Adrenal gland (tissue), 12 donors: Measurements from ENCODE around the gene TSPAN5. TPM values are rescaled to one million over a fixed set of nuclear protein-coding genes. Genes with fewer than 3 reads are reported as not detected.

Experiments used
- DNase-seq, 7 donors: peaks; one replicate each; pipeline ENCODE4 v3.0.0-alpha.2; 2019 to 2020
- H3K27ac ChIP-seq, 5 donors: fragments of 200-600 bp; sonication (generic) in 4 of 5; 1 replicate in 3 of 5; 2 replicates in 2 of 5; pipeline versions ENCODE4 v1.5.1 to v1.8.0; 2016 to 2020; ENCODE audit warnings: mild to moderate bottlenecking in 1 of 5
- H3K27me3 ChIP-seq: fragments of 200-600 bp; 2 replicates; pipeline ENCODE4 v1.8.0; 2021
- H3K36me3 ChIP-seq, 2 donors: fragments of 200-600 bp; replicated peaks in 1 of 2; 1 replicate in 1 of 2; 2 replicates in 1 of 2; pipeline versions ENCODE4 v1.5.1 to v1.8.0; 2018 to 2022
- H3K4me1 ChIP-seq, 2 donors: fragments of 200-600 bp; replicated peaks in 1 of 2; 1 replicate in 1 of 2; 2 replicates in 1 of 2; pipeline versions ENCODE4 v1.5.1 to v1.8.0; 2018 to 2021
- H3K4me3 ChIP-seq, 4 donors: fragments of 200-600 bp; sonication (generic) in 3 of 4; one replicate each; pipeline ENCODE4 v1.5.1; 2016 to 2018
- H3K9me3 ChIP-seq, 3 donors: fragments of 200-600 bp; sonication (generic) in 1 of 3; replicated peaks in 1 of 3; 1 replicate in 2 of 3; 2 replicates in 1 of 3; pipeline versions ENCODE4 v1.5.1 to v1.8.0; 2016 to 2021
- CTCF ChIP-seq, 6 experiments: fragments of 450-650 bp in 4 of 6; fragments of 200-600 bp in 2 of 6; sonication (generic) in 1 of 6; IDR thresholded peaks; 1 replicate in 5 of 6; 2 replicates in 1 of 6; pipeline versions ENCODE4 v1.5.1 to v1.8.0; 2016 to 2021; ENCODE audit warnings: antibody characterized with exemption in 6 of 6, mild to moderate bottlenecking in 2 of 6, moderate library complexity in 1 of 6
- POLR2A ChIP-seq, 2 donors: fragments of 450-650 bp; IDR thresholded peaks; one replicate each; pipeline ENCODE4 v1.6.1; 2017; ENCODE audit warnings: antibody characterized with exemption in 2 of 2, mild to moderate bottlenecking in 2 of 2, moderate library complexity in 1 of 2
- WGBS, 4 donors: extraction: QIAGEN DNeasy Blood & Tissue Kit in 2 of 4; methylation state at CpG; one replicate each; pipeline versions ENCODE4 v1.1.5 to v1.1.7; 2013 to 2017; 5-methylcytosine and 5-hydroxymethylcytosine counted together
- intact Hi-C, 2 donors: fragments of 100-400 bp; cut with DNase I; formaldehyde crosslinking; loops; one replicate each; pipeline versions ENCODE4 v1.14.1 to v1.15.0; 2022 to 2023
- polyA plus RNA-seq, 3 donors: library from polyadenylated mRNA; stranded (reverse); fragments of 200-250 nt in 2 of 3; fragments of 350-450 nt in 1 of 3; fragmentation: Illumina TruSeq in 1 of 3; extraction: RNeasy Lipid Tissue Mini Kit (QIAGEN cat#74804) in 1 of 3; gene quantifications; one replicate each; pipeline ENCODE4 v1.2.3, GENCODE V29; 2013 to 2014
- total RNA-seq, 9 donors: library from RNA; depleted of rRNA in 4 of 9; stranded (reverse); fragments of >200 nt in 4 of 9; fragments of 120-200 nt in 1 of 9; fragmentation: NEBNext Ultra II Directional in 1 of 9; extraction: Animal tissue kit (Norgen Biotek cat#: 25700) in 1 of 9; gene quantifications; one replicate each; pipeline versions ENCODE4 v1.1.0 to v1.2.4, GENCODE V29; 2013 to 2023
- donor health status: healthy with polysubstance abuse.
- donor health status: Bipolar disorder and iron deficiency.
- donor health status: DM: yes; HTN: yes; CAD: no.
- donor health status: DM: no; HTN: no; CAD: no.
- donor health status: DM: no; HTN: no; CAD: no.
- donor health status: DM: yes; HTN: yes; CAD: no.

Gene TSPAN5
- total and polyA plus RNA-seq, 12 donors = 1.4 to 23.8 (median 2.7) TPM

- TF ChIP-seq POLR2A (IDR thresholded peaks at IDR 0.05) = no peak
- no peak for TF ChIP-seq CTCF (IDR thresholded peaks at IDR 0.05)
- H3K9me3 ChIP-seq = no peaks in the 10 kb centered on the region
- no peaks in the 10 kb centered on the region for H3K27me3 ChIP-seq
- H3K4me3 ChIP-seq = no peak overlapping the region
- H3K36me3 ChIP-seq = no peaks in the 10 kb centered on the region
- WGBS, 4 donors = 68 to 78% (median 73%) methylated on average over 4 of the region's 4 CpGs
- H3K4me1 ChIP-seq = no peaks in the 10 kb centered on the region
- intact Hi-C loops = no loop called here
- no peak overlapping the region for H3K27ac ChIP-seq
- no peak for DNase-seq
Measured at GRCh38 chr4:98493296-98493695, 165.1 kb downstream of the TSPAN5 start.

GRCh38 chr4:98491899-98492559 is 166.4 kb downstream of the TSPAN5 start:
- H3K27ac ChIP-seq = no peak overlapping the region
- TF ChIP-seq POLR2A (IDR thresholded peaks at IDR 0.05) (no peak), CTCF (IDR thresholded peaks at IDR 0.05) (no peak)
- intact Hi-C loops = no loop called here
- no peak overlapping the region for H3K4me3 ChIP-seq
- 92 to 96% (median 94%) methylated on average over 7 of the region's 7 CpGs for WGBS, 4 donors
- DNase-seq = no peak
- H3K27me3 ChIP-seq = no peaks in the 10 kb centered on the region
- no peaks in the 10 kb centered on the region for H3K9me3 ChIP-seq
- no peaks in the 10 kb centered on the region for H3K4me1 ChIP-seq
- H3K36me3 ChIP-seq = no peaks in the 10 kb centered on the region

- no peak for DNase-seq
- H3K4me3 ChIP-seq = no peak overlapping the region
- 83 to 98% (median 93%) methylated on average over 3 of the region's 3 CpGs for WGBS, 4 donors
- no peaks in the 10 kb centered on the region for H3K36me3 ChIP-seq
- intact Hi-C loops = no loop called here
- H3K27me3 ChIP-seq = no peaks in the 10 kb centered on the region
- no peaks in the 10 kb centered on the region for H3K4me1 ChIP-seq
- TF ChIP-seq CTCF (IDR thresholded peaks at IDR 0.05) (no peak), POLR2A (IDR thresholded peaks at IDR 0.05) (no peak)
- H3K9me3 ChIP-seq = no peaks in the 10 kb centered on the region
- no peak overlapping the region for H3K27ac ChIP-seq
Measured at GRCh38 chr4:98490251-98490650, 168.2 kb downstream of the TSPAN5 start.

GRCh38 chr4:98485816-98486345 is 172.5 kb downstream of the TSPAN5 start:
- 78 to 91% (median 82%) methylated on average over 7 of the region's 7 CpGs for WGBS, 4 donors
- TF ChIP-seq CTCF (IDR thresholded peaks at IDR 0.05) (no peak), POLR2A (IDR thresholded peaks at IDR 0.05) (no peak)
- intact Hi-C loops = no loop called here
- no peaks in the 10 kb centered on the region for H3K27me3 ChIP-seq
- no peak overlapping the region for H3K27ac ChIP-seq
- H3K4me3 ChIP-seq = no peak overlapping the region
- H3K4me1 ChIP-seq = no peaks in the 10 kb centered on the region
- H3K36me3 ChIP-seq = no peaks in the 10 kb centered on the region
- no peak for DNase-seq
- no peaks in the 10 kb centered on the region for H3K9me3 ChIP-seq
